Kidney epithelial cell (primary cell): Measurements from ENCODE around the gene YOD1. TPM values are rescaled to one million over a fixed set of nuclear protein-coding genes. Genes with fewer than 3 reads are reported as not detected.

ENCODE experiments used
- DNase-seq: peaks from one replicate; pipeline ENCODE4 v3.0.0-alpha.2; 2010; ENCODE audit warnings: low read depth
- H3K27me3 ChIP-seq: 2 replicates; pipeline ENCODE4 v1.6.0; 2011; ENCODE audit warnings: low read length; ENCODE audit not compliant: control insufficient read depth, insufficient read depth
- H3K36me3 ChIP-seq: 2 replicates; pipeline ENCODE4 v1.5.1; 2011; ENCODE audit warnings: low read length; ENCODE audit not compliant: control insufficient read depth, insufficient read depth
- H3K4me3 ChIP-seq: 2 replicates; pipeline ENCODE4 v1.5.1; 2011; ENCODE audit warnings: low read depth, mild to moderate bottlenecking, control low read depth, low read length
- total RNA-seq: library from RNA; depleted of rRNA; stranded (reverse); fragments of >200 nt; gene quantifications from 2 replicates; pipeline ENCODE4 v1.2.3, GENCODE V29; 2015
- TF ChIP-seq, protein P1 (sequence below): IDR thresholded peaks from 2 replicates; pipeline ENCODE4 v1.5.1; 2011; ENCODE audit warnings: mild to moderate bottlenecking, moderate library complexity, low read length, control low read depth, inconsistent platforms; ENCODE audit not compliant: insufficient read depth, poor library complexity, severe bottlenecking

Gene YOD1
- total RNA-seq, 1 donor from 2014 or later, result 7.9 TPM

GRCh38 chr1:207088701-207089626 is 38.0 kb upstream of the YOD1 start, which contains the start of gene C4BPB:
Gene C4BPB (plus strand): TSS chr1:207088860. CDS start chr1:207089532, 672 bp downstream.
- Histone ChIP-seq H3K27me3 (no peaks in the 10 kb centered on the region), H3K36me3 (no peaks in the 10 kb centered on the region), H3K4me3 (no peak within 1 kb of the TSS)
- no peak for DNase-seq
- TF ChIP-seq, protein P1, sequence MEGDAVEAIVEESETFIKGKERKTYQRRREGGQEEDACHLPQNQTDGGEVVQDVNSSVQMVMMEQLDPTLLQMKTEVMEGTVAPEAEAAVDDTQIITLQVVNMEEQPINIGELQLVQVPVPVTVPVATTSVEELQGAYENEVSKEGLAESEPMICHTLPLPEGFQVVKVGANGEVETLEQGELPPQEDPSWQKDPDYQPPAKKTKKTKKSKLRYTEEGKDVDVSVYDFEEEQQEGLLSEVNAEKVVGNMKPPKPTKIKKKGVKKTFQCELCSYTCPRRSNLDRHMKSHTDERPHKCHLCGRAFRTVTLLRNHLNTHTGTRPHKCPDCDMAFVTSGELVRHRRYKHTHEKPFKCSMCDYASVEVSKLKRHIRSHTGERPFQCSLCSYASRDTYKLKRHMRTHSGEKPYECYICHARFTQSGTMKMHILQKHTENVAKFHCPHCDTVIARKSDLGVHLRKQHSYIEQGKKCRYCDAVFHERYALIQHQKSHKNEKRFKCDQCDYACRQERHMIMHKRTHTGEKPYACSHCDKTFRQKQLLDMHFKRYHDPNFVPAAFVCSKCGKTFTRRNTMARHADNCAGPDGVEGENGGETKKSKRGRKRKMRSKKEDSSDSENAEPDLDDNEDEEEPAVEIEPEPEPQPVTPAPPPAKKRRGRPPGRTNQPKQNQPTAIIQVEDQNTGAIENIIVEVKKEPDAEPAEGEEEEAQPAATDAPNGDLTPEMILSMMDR, result no peak

DNA sequence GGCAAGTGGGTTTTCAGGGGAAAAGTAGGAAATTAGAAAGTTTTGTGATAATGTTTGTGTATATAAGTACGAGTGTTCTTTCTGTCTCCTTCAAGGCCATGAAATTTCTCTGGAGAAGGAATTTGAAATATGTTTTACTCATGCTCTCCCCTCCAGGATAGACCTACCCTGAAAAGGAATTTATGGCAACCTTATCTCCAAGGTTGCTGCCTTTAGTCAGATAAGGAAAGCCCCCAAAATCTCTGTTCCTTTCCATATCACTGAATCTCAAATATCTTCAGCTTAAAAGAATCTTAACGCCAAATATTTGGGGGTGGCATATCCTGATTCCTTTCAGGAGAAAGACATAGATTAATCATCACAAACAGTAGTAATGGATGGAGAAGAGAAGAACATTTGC is 37.2 kb upstream of the YOD1 start:
- no peaks in the 10 kb centered on the region for H3K27me3 ChIP-seq
- no peak for DNase-seq
- H3K4me3 ChIP-seq, result no peak overlapping the region
- TF ChIP-seq, protein P1, result no peak
- H3K36me3 ChIP-seq, result no peaks in the 10 kb centered on the region

DNA sequence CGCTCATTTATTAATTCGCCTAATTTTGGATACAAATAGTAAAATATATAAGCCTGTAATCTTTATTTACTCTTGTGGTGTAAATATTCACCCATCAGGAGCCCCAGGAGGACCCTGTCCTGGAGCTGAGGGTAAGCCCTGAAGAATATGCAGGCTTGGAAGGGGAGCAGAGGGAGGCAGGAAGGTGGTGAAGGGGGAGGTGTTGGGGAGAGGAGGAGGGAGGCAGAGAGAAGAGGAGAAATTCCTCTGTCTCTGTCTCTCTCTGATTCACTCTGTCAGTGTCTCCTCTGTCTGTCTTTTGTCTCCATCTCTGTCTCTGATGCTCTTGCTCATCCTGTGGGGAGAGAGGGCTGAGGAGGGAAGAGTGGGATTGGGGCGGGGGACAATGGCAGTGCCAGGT is 34.9 kb upstream of the YOD1 start:
- Histone ChIP-seq H3K4me3 (no peak overlapping the region), H3K36me3 (no peaks in the 10 kb centered on the region), H3K27me3 (no peaks in the 10 kb centered on the region)
- no peak for DNase-seq
- TF ChIP-seq, protein P1, result no peak

- H3K4me3 ChIP-seq, result no peak overlapping the region
- TF ChIP-seq, protein P1, result peak; percentile 65
- H3K36me3 ChIP-seq, result no peaks in the 10 kb centered on the region
- no peak for DNase-seq
- no peaks in the 10 kb centered on the region for H3K27me3 ChIP-seq
These were observed 33.7 kb upstream of the YOD1 start for GRCh38 chr1:207084701-207085180.

GRCh38 chr1:207084232-207084631 is 33.2 kb upstream of the YOD1 start:
- Histone ChIP-seq H3K4me3 (no peak overlapping the region), H3K36me3 (no peaks in the 10 kb centered on the region), H3K27me3 (no peaks in the 10 kb centered on the region)
- no peak for DNase-seq
- TF ChIP-seq, protein P1, result no peak
